OCI-LY3 (cell line): Measurements from ENCODE around the gene ZAR1L.

Experiments
- H2AFZ ChIP-seq: fragments of 200-600, 300-600 bp; shearing (Covaris generic); 2 replicates; pipeline ENCODE4 v1.6.0; 2014; ENCODE audit warnings: antibody characterized with exemption, low read depth, low read length
- H3K27ac ChIP-seq: fragments of 200-600, 300-600 bp; sonication (generic); 2 replicates; pipeline ENCODE4 v1.5.1; 2014; ENCODE audit warnings: mild to moderate bottlenecking, low read length, moderate library complexity, mixed read lengths
- H3K27me3 ChIP-seq: fragments of 200-600, 300-600 bp; sonication (generic); 2 replicates; pipeline ENCODE4 v1.6.1; 2014; ENCODE audit warnings: low read depth, low read length, mixed read lengths
- H3K36me3 ChIP-seq: fragments of 200-600, 300-600 bp; sonication (generic); replicated peaks from 2 replicates; pipeline ENCODE3; 2014; ENCODE audit warnings: low read depth, low read length, mixed read lengths
- H3K4me1 ChIP-seq: fragments of 300-600, 200-600 bp; sonication (generic); 2 replicates; pipeline ENCODE4 v1.6.1; 2014; ENCODE audit warnings: low read length, mixed read lengths
- H3K4me2 ChIP-seq: fragments of 200-600, 300-600 bp; sonication (generic); 2 replicates; pipeline ENCODE4 v1.6.1; 2014; ENCODE audit warnings: low read length, mixed read lengths
- H3K4me3 ChIP-seq: fragments of 300-600, 200-600 bp; sonication (generic); 2 replicates; pipeline ENCODE4 v1.5.1; 2014; ENCODE audit warnings: antibody characterized with exemption, mild to moderate bottlenecking, low read length, moderate library complexity
- H3K79me2 ChIP-seq: fragments of 300-600, 200-600 bp; shearing (Covaris generic); 2 replicates; pipeline ENCODE4 v1.6.1; 2014; ENCODE audit warnings: mild to moderate bottlenecking, low read length, mixed read lengths
- H3K9ac ChIP-seq: fragments of 300-600, 200-600 bp; shearing (Covaris generic); 2 replicates; pipeline ENCODE4 v1.6.0; 2014; ENCODE audit warnings: mild to moderate bottlenecking, low read length, moderate library complexity
- H3K9me3 ChIP-seq: fragments of 200-600, 300-600 bp; shearing (Covaris generic); 2 replicates; pipeline ENCODE4 v1.6.1; 2014; ENCODE audit warnings: low read length, mixed read lengths; ENCODE audit not compliant: insufficient read depth
- H4K20me1 ChIP-seq: fragments of 200-600, 300-600 bp; sonication (generic); 2 replicates; pipeline ENCODE4 v1.6.1; 2016; ENCODE audit warnings: low read length, mixed read lengths; ENCODE audit not compliant: insufficient read depth
- CTCF ChIP-seq: fragments of 200-600, 300-600 bp; sonication (generic); IDR thresholded peaks from 2 replicates; pipeline ENCODE4 v1.5.1; 2014; ENCODE audit warnings: antibody characterized with exemption, low read length, low read depth
- EZH2phosphoT487 ChIP-seq: fragments of 200-600 bp; shearing (Covaris generic); IDR thresholded peaks from 2 replicates; pipeline ENCODE4 v1.6.1; 2018; ENCODE audit warnings: antibody characterized with exemption, mixed run types, low read depth

The ZAR1L gene

GRCh38 chr13:32297206-32297605 lies 18.0 kb downstream of the ZAR1L start:
- peaks cover 57% of the 10 kb centered on the region for H3K27me3 ChIP-seq
- no peaks in the 10 kb centered on the region for H3K36me3 ChIP-seq
- no peak overlapping the region for H3K9ac ChIP-seq
- no peak overlapping the region for H3K4me2 ChIP-seq
- H2AFZ ChIP-seq = no peak overlapping the region
- H3K79me2 ChIP-seq = no peaks in the 10 kb centered on the region
- no peak overlapping the region for H3K27ac ChIP-seq
- TF ChIP-seq CTCF = no peak
- no peak for TF ChIP-seq EZH2phosphoT487
- H3K4me1 ChIP-seq = no peaks in the 10 kb centered on the region
- no peaks in the 10 kb centered on the region for H3K9me3 ChIP-seq
- H3K4me3 ChIP-seq = no peak overlapping the region
- no peaks in the 10 kb centered on the region for H4K20me1 ChIP-seq

- Histone ChIP-seq H3K9me3 (no peaks in the 10 kb centered on the region), H3K9ac (no peak overlapping the region), H3K27ac (no peak overlapping the region), H3K79me2 (no peaks in the 10 kb centered on the region), H3K27me3 (no peaks in the 10 kb centered on the region), H4K20me1 (no peaks in the 10 kb centered on the region), H2AFZ (no peak overlapping the region), H3K36me3 (no peaks in the 10 kb centered on the region), H3K4me3 (no peak overlapping the region), H3K4me2 (no peak overlapping the region), H3K4me1 (no peaks in the 10 kb centered on the region)
- TF ChIP-seq EZH2phosphoT487 (no peak), CTCF (no peak)
These were observed 29.6 kb downstream of the ZAR1L start for GRCh38 chr13:32285633-32285965.

- H3K79me2 ChIP-seq = no peaks in the 10 kb centered on the region
- no peak overlapping the region for H2AFZ ChIP-seq
- H3K4me2 ChIP-seq = no peak overlapping the region
- H3K4me1 ChIP-seq = no peaks in the 10 kb centered on the region
- no peak overlapping the region for H3K27ac ChIP-seq
- TF ChIP-seq EZH2phosphoT487 = no peak
- TF ChIP-seq CTCF = no peak
- no peaks in the 10 kb centered on the region for H3K9me3 ChIP-seq
- no peaks in the 10 kb centered on the region for H3K27me3 ChIP-seq
- H3K9ac ChIP-seq = no peak overlapping the region
- H3K36me3 ChIP-seq = no peaks in the 10 kb centered on the region
- no peak overlapping the region for H3K4me3 ChIP-seq
- no peaks in the 10 kb centered on the region for H4K20me1 ChIP-seq
These were observed 30.1 kb downstream of the ZAR1L start for GRCh38 chr13:32284927-32285632.

GRCh38 chr13:32282096-32282711 lies 33.0 kb downstream of the ZAR1L start:
- no peak overlapping the region for H3K4me2 ChIP-seq
- H4K20me1 ChIP-seq = no peaks in the 10 kb centered on the region
- no peak overlapping the region for H3K9ac ChIP-seq
- H3K36me3 ChIP-seq = no peaks in the 10 kb centered on the region
- H3K27ac ChIP-seq = no peak overlapping the region
- H2AFZ ChIP-seq = no peak overlapping the region
- H3K4me3 ChIP-seq = no peak overlapping the region
- TF ChIP-seq CTCF (no peak), EZH2phosphoT487 (no peak)
- H3K9me3 ChIP-seq = no peaks in the 10 kb centered on the region
- H3K27me3 ChIP-seq = no peaks in the 10 kb centered on the region
- no peaks in the 10 kb centered on the region for H3K79me2 ChIP-seq
- H3K4me1 ChIP-seq = peaks cover 3% of the 10 kb centered on the region
